Right renal cortex interstitium (tissue), 3 donors: ENCODE measurements around the gene DR1. TPM values are rescaled to one million over a fixed set of nuclear protein-coding genes. Genes with fewer than 3 reads are reported as not detected.
A peak's percentile ranks its signal among the peaks of the same experiment; 100 is the strongest.

Experiments
- DNase-seq, 3 donors: peaks; one replicate each; pipeline ENCODE4 v3.0.0-alpha.2; 2013; ENCODE audit warnings: low read depth in 3 of 3, low spot score in 2 of 3
- polyA plus RNA-seq, 3 donors: library from polyadenylated mRNA; unstranded; fragments of 120-200 nt; gene quantifications; one replicate each; pipeline ENCODE4 v1.2.1, GENCODE V29; 2013; ENCODE audit not compliant: insufficient read length in 3 of 3

Gene DR1
- 10 to 100 TPM; 54.5 to 56.3 (median 55.8) TPM for polyA plus RNA-seq

DNA sequence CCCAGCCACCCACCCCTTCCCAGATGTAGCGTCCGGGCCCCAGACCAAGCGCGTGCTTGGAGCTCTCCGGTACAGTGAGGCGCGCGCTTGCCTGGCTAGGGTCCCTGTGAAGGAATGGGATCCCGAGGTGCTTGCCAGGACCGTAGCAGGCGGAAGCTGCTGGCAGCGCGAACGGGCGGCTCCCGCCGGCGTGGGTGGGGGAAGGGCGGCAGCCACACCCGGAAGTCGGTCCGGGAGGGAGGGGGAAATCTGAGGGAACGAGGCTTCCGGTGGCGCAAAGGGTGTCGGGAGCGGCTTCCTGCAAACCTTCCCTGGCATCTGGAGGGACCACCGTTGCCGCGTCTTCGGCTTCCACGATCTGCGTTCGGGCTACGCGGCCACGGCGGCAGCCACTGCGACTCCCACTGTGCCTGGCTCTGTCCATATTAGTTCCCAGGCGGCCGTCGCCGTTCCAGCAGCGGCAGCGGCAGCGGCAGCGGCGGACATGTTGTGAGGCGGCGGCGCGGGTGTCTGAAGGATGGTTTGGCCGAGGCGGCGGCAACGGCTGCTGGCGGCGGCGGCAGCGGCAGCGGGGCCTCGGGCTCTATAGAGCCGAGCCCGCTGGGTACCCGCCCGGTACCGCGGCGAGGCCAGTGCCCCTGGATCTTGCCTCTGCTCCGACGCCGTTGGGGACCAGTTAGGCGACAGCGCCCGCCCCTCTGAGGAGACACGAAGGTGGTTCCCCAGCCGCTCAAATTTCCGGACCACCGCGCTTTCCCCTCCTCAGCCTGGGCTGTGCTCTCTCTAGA is at the start of gene DR1:
Gene DR1, plus strand, starts transcription at position 275 of the 788 bp plus-strand sequence. CDS start 739 bp downstream, outside the sequence.
- DNase-seq, result peak; percentile 78 to 88 (median 85)

DNA sequence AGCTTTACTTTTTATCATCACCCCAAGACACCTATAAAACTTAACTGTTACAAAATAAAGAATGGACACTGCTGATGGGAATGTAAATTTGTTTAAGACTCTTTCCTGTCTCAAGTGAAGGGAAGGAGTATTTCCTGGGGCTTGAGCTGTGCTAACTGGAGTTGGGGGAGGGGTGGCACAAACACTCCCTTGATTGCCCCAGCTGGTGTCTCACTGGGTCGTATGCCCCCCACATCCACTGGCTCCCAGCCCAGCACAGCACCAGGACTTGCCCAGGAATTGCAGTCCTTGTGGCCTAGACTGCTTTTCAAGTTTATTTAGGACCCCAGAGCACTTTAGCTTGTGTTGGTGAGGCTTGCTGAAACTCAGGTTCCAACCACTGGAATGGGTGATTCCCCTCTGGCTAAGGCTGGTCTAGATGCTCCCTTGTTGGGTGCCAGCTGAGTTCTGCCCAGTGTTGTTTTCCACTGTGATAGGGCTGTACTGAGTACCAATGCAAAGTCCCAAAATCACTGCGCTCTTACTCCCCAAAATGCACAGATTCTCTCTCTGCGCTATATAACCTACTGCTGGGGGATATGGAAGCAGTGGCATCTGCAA is 49.1 kb upstream of the DR1 start:
- no peak for DNase-seq

DNA sequence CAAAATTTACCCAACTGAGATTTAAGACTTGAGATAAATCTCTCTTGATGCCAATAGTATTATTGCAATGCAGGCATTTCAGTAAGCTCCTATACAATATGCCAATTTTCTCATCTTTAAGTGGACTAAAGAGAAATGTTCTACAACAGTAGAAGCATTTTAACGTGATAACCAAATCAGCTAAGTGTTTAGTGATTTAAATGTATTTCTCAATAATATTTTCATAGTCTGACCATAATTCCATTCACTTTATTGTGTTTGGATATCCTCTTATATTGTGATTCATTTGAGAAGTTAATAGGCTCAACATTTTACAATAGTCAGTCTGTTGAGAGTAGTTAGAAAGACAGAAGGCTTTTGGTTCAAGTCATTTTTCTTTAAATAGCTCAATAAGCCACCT is 44.6 kb upstream of the DR1 start:
- DNase-seq, result no peak

DNA sequence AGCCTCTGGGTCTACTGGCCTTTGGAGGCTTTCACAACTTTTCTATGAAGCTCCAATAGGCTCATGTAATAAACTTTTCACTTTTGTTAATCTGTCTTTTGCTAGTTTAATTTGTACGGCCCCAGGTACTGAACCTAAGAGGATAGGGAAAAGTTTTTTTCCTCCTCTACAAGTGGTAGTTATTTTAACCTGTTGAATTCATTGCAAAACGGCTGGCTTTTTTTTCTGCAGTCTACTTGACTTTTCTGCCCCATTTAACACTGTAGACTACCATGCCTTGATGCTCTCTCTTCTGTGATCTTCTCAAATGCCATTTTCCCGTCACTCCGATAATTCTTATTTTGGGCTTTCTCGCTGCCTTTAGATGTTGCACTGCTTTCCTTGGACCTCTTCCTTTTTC is 43.6 kb upstream of the DR1 start:
- no peak for DNase-seq

DNA sequence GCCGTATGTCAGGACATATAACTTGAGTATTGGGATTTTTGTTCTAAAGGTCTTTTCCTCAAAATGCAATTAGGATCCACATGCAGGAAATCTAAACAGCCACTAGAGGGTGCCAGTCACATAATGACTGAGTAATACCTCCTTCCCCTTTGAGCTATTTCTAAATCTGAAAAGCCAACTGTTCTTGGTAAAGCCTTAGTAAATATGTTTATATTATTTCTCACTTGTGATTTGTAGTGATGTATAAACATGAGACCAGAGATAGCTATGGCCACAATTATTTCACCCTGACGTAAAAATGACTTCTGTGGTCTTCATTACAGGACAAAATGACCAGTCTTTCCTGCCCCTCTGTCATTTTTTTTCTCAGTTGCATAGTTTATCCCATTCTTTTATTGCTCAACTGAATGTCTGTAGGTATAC is 41.0 kb upstream of the DR1 start:
- peak; percentile 24 to 47 (median 31) for DNase-seq

DNA sequence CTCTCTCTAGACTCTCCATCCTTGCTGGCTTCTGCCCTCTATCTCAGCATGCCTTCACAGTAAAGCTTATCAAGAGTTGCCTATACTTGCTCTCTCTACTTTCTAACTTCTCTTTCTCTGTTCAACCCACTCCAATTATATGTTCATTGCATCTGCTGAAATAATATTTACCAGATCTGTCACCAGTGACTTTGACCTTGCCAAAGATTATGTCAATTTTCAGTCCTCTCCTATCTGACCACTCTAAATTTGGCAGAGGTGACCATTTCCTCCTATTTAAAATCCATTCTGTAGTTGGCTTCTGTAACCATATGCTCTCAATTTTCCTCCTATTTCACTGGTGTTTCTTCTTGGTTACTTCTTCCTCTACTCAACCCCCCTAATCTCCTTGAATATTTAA is 38.8 kb upstream of the DR1 start:
- no peak for DNase-seq

DNA sequence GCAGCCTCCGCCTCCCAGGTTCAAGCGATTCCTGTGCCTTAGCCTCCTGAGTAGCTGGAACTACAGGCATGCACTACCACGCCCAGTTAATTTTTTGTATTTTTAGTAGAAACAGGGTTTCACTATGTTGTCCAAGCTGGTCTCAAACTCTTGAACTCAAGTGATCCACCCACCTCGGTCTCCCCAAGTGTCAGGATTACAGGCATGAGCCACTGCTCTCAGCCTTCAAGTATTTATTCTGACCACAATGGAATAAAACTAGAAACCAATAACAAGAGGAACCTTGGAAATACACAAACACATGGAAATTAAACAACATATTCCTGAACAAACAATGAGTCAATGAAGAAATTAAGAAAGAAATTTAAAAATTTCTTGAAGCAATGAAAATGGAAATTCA is 32.7 kb upstream of the DR1 start:
- DNase-seq, result no peak

DNA sequence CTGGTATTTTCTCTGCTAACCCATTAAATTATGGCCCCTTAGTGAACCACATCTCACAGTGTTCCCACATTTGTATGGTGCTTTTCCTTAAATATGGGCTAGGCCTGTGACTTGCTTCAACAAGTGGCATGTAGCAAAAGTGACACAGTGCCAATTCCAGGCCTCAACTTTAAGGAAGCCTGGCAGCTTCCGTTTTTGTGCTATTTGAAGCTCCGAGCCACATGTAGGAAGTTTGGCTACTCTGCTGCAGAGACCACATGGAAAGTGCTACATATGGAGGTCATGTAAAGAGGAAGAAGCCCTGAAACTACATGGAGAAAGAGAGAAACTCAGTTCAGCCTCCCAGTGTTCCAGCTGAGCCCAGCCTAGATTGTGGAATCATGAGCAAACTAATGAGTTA is 28.5 kb upstream of the DR1 start:
- no peak for DNase-seq

DNA sequence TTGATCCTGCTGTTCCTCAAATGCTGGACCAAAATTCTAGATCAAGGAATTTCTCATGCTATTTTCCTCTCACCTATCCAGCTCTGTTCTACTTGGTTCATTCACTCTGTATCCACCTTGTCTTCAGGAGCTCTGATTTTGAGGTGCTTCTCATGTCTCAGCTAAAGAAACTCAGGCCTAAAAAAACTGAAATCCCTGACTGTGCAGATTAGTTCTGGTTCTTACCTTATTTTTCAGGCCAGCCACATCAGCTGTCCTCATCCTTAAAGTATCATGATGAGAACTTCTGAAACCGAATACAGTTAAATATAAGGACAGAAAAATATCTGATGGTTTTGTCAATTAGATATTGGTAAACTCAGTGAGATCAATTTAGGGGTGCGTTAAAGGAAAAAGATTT is 27.8 kb upstream of the DR1 start:
- DNase-seq, result no peak

DNA sequence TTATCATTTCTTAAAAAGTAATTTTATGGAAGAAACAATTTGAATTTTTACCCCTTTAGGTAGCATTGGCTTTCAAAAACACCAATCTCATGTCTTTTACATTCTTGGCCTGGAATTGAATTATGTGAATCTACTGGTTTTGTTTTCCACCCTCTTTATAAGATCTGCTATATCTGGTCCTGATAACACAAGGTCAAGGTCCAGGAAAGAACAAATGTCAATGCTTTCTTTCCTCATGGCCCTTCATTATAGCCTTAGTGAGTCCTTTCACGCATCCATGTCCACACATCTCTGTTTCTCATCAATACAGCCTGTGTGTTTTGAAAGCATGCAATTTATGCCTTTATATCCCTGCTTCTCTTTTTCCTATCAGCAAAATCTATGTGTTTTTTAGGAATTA is 24.0 kb upstream of the DR1 start:
- no peak for DNase-seq

DNA sequence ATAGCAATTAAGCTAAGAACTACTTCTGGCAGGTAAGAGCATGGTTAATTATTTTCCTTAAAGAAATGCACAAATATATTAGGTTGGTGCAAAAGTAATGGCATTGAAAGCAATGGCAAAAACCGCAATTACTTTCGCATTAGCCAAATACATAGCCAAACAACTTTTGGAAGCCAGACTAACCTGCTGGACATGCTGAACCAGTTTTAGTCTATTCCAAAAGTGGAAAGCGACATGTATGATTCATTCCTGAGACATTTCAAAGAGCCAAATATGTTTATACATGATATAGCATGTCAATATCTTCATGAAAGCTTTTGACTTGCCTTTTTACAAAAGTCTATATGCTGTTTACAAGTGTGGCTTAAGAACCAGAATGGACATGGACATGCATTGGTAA is 23.4 kb upstream of the DR1 start:
- DNase-seq, result no peak

DNA sequence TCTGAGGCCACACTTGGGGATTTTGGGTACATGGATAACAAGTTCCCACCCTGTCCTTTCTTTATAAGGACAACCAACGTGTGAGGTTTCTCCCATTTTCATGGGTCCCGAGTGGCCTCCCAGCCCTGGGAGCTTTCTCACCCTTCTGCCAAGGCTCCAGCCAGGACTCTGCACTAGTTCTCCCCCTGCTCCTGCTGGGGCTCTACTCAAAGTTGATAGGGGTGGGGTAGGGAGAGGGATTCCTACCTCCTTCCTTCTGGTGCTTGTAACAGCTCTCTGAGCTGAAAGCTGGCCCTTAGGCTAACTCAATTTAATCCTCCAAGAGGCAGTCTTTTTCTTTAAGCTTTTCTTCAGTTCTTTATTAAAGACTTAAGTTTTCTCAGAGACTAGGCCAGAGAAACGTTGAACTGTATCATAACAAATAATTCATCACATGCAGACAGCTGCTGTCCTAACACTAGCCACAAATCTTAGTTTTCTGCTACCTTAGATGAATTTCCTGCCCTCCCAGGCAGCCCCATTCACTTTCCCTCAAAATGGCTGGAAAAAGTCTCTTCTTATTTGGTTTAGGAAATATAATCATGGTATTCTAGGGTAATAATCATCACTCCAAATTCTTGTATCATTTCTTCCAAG is 22.4 kb upstream of the DR1 start:
- no peak for DNase-seq

DNA sequence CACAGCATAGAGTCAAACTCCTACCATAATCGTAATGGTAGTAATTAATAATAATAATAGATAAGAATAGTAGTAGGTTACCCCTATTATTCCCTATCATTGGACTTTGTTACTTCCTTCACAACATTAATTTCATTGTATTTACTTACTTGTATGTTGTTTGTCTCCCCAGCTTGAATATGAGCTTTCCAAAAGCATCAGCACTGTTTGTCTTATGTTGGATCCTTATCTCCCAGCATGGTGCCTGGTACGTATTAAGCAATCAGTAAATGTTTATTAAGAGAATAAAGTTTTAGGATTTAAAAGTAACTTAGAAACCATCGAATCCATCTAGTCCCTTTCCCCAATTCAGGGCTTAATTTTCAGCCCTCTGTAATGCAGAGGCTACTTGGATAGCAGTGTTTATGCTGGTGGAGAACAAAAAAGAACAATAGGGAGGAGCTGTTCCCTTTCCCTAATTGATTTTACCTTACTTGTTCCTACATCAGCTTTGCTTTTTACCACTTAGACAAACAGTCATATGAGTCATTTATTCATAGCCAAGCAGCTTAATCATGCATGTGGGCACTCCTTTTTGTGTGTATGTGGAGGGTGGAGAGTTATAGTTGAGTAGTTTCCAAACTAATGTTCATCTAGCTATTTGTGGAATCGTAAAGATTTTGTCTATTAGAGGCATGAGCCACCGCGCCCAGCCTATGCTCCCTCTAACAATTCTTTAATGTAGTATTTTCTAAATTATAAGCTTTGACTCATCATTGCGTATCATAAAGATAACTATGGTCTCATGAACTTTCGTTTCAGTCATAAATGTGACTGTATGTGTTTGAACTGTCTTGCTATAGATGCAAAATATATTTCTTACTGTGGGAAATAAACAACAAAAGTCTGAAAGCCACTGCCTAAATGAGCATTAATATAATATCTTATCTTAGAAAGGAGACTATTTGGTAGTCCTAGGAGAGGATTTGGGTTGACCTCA is 20.9 kb upstream of the DR1 start:
- no peak for DNase-seq

DNA sequence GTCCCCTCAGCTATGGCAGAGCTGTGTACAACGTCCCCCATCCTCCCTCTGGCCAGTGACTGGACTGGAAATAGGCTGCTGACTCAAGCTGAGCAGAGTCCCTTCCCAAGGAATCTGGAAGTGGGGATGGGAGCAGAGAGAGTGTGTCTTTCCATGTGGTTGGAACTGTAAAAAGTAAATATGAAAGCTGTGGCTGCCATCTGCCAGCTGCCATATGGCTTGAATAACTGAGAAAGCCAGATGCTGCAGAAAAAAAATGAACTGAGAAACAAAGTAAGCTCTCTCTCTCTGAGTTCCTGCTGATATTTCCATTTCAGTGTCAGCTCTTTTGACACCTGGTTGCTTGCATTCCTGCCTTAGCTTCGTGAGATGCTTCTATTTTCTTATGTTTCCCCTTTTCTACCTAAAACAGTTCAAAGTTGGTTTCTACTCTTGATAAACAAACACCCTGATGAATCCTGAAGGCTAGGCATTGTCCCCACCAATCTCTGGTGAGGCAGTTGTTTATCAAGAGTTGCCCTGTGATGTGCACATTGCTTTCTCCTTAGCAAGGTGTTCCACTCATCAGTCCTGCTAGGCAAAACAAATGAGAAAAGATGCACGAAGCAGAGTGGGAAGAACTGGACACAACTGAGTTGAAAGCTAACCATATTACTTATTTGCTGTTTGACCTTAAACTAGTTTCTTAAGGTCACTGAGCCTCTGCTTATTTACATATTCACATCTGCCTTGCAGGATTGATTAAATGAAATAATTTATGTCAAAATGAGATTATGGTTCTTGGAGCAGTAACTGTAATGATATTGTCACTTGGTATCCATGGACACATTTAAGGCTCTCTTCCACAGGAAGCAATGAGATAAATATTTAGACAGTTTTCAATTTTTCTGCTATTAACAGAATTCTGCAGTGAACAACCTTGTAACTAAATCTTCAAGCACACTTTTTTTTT is 16.6 kb upstream of the DR1 start:
- no peak for DNase-seq

DNA sequence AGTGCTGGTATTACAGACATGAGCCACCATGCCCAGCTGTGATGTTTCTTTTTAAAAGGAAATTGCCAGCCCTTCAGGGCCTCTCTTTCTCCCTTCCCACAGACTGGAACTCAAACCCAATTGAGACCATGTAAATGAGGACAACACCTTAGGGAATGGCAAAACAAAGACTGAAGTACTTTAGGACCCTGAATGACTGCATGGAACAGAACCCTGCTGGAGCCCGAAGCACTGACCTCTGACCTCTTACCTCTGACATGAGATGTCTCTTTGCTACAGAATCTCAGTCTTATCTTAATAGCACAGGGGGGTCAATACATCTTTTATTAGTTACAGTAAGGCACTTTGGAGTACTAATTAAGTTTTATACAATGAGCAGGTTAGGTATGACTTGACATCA is 15.5 kb upstream of the DR1 start:
- DNase-seq, result no peak

DNA sequence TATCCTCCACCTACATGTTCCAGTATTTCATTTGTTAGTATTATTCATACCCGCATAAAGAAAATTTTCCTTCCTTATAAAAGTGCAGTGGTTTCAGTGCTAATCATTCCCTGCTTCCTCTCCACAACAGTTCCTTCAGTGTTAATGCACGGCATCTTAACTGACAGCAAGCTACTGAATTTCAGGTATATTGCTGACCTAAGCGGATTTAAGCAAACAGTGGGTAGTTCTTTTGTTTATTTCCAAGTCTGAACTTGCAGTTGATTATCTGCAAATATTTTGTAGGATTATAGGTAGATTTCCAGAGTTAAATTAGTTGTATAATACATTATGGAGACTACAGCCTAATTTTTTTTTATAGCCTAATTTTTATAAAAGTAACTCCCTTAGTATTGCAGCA is 15.1 kb upstream of the DR1 start:
- no peak for DNase-seq

DNA sequence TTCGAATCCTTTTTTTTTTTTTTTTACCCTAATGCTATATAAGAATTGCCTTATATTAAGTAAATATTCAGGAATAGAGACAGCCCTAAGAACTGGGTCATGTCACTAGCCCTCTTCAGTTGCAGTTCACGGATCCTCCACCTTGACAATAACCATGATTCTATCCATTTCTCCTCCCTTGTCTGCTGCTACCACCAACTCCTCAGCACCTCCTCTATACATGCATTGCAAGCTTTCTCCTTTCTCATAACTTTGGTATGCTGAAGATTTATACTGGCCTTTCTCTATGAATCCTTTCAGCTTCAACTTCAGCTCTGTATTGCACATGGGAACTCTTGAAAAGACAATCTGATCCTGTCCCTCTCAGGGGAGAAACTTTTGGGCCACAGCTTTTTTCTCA is 14.3 kb upstream of the DR1 start:
- DNase-seq, result no peak

DNA sequence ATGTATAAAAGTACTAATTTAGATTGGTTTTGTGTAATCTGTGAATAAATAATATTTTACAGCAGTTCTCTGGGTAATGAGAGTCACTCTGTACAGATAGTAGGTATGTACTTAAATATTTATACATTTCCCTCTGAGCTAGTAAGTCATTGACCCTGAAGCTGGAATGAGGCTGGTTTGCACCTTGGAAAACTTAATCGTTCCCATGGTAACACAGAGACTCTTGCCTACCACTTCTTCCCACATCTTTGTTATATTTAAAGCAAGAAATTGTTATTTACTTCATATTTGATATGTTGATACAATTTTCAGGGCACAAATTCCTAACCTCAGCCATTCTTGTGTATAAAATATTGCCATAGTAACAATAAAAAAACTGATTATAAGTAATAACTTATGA is 13.3 kb upstream of the DR1 start:
- no peak for DNase-seq

DNA sequence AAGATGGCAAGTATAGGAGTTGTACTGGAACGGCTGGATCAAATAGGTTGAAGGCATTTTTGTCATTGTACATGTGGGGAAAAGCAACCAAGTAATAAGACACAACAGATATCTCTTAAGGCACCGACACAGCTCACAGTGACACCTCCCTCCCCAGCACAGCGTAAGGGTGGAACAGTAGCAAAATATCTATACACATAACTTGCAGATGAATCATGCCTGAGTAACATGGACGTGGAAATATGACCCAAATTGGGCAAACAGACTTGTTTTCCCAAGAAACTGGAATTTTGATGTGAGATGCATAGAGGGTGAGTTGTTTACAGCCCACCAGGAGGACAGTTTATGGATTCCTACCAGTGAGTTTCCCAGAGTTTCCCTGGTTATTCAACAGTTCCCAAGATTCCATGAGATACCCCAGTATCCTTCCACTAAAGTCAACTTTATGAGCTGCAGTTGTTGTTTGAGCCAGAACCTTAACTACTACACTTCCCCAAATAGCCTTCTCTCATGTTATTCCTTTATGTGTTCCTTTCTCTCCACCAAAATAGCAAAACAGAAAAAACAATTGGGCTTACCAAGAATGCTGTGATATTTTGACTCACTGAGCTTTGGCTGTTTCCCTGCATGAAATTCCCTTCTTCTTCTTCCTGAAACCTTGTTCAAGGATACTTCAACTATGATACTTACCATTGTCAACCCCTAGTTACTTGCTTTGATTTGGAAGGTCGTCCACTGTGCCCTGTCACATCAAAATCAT is 7.1 kb upstream of the DR1 start:
- no peak for DNase-seq
